ENCODE data around the gene PRDX4.

Gene PRDX4

GRCh38 chrX:23667239-23668177 is at the start of gene PRDX4:
TSS of gene PRDX4 (plus strand) at chrX:23667493. CDS start at chrX:23667571, 78 bp downstream.
- DNase-seq (ENCODE audit: low read depth) = peak; percentile 91
- Histone ChIP-seq H3K36me3 (ENCODE audit: control insufficient read depth, insufficient read depth, low read length, severe bottlenecking) (no peaks in the 10 kb centered on the region), H3K27me3 (replicated peaks; ENCODE audit: control insufficient read depth, insufficient read depth, low read length) (no peaks in the 10 kb centered on the region), H3K9ac (ENCODE audit: low read length) (peak within 1 kb of the TSS; percentile 86), H3K4me3 (ENCODE audit: low read length) (peak within 1 kb of the TSS; percentile 86), H3K9me3 (ENCODE audit: control insufficient read depth, low read length) (no peaks in the 10 kb centered on the region), H3K4me1 (ENCODE audit: control insufficient read depth, insufficient read depth, low read length) (peaks cover 5% of the 10 kb centered on the region)

GRCh38 chrX:23621621-23622265 is 45.5 kb upstream of the PRDX4 start:
- H3K4me3 ChIP-seq (ENCODE audit: low read length) = no peak overlapping the region
- peaks cover 44% of the 10 kb centered on the region for H3K27me3 ChIP-seq (replicated peaks; ENCODE audit: control insufficient read depth, insufficient read depth, low read length)
- no peaks in the 10 kb centered on the region for H3K4me1 ChIP-seq (ENCODE audit: control insufficient read depth, insufficient read depth, low read length)
- DNase-seq (ENCODE audit: low read depth) = no peak
- no peaks in the 10 kb centered on the region for H3K36me3 ChIP-seq (ENCODE audit: control insufficient read depth, insufficient read depth, low read length, severe bottlenecking)
- no peak overlapping the region for H3K9ac ChIP-seq (ENCODE audit: low read length)
- no peaks in the 10 kb centered on the region for H3K9me3 ChIP-seq (ENCODE audit: control insufficient read depth, low read length)

DNA sequence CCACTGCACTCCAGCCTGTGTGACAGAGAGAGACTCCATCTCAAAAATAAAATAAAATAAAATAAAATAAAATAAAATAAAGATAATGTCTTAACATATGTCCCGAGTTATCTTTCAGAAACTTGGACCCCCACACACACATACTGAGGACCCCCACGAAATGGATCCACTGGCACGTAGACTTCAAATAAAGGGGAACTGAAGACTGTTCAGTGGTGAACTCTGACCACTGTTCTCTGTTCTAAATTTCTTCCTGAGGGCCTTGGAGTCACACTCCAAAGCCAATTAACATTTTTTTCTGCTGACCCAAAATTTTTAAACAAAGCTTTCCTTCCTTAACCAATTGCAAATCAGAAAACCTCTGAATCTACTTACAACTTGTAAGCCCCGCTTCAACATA is 43.5 kb upstream of the PRDX4 start:
- no peak for DNase-seq (ENCODE audit: low read depth)
- Histone ChIP-seq H3K4me1 (ENCODE audit: control insufficient read depth, insufficient read depth, low read length) (no peaks in the 10 kb centered on the region), H3K36me3 (ENCODE audit: control insufficient read depth, insufficient read depth, low read length, severe bottlenecking) (no peaks in the 10 kb centered on the region), H3K9ac (ENCODE audit: low read length) (no peak overlapping the region), H3K4me3 (ENCODE audit: low read length) (no peak overlapping the region), H3K9me3 (ENCODE audit: control insufficient read depth, low read length) (no peaks in the 10 kb centered on the region), H3K27me3 (replicated peaks; ENCODE audit: control insufficient read depth, insufficient read depth, low read length) (peaks cover 50% of the 10 kb centered on the region)

DNA sequence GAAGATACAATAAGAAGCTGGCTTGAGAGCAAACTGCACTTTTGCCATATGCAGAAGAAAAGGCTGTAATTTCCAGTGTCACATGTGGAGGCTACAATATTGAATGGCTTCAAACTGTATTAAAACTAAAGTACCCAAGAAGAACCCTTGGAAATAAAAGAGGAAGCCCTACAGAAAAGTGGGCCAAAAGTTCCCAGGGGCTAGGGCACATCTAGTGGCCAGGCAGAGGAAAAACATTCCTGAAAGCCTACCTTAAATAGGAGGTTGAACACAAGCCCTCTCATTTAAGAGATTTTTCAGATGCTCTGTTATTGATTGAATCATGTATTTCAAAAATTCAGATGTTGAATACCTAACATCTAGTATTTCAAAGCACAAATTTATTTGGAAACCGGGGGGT is 40.6 kb upstream of the PRDX4 start:
- Histone ChIP-seq H3K4me1 (ENCODE audit: control insufficient read depth, insufficient read depth, low read length) (no peaks in the 10 kb centered on the region), H3K4me3 (ENCODE audit: low read length) (no peak overlapping the region), H3K9me3 (ENCODE audit: control insufficient read depth, low read length) (no peaks in the 10 kb centered on the region), H3K36me3 (ENCODE audit: control insufficient read depth, insufficient read depth, low read length, severe bottlenecking) (no peaks in the 10 kb centered on the region), H3K9ac (ENCODE audit: low read length) (no peak overlapping the region), H3K27me3 (replicated peaks; ENCODE audit: control insufficient read depth, insufficient read depth, low read length) (peaks cover 42% of the 10 kb centered on the region)
- DNase-seq (ENCODE audit: low read depth) = no peak

GRCh38 chrX:23628131-23628530 is 39.2 kb upstream of the PRDX4 start:
- no peak overlapping the region for H3K9ac ChIP-seq (ENCODE audit: low read length)
- H3K9me3 ChIP-seq (ENCODE audit: control insufficient read depth, low read length) = no peaks in the 10 kb centered on the region
- no peak for DNase-seq (ENCODE audit: low read depth)
- peaks cover 29% of the 10 kb centered on the region for H3K27me3 ChIP-seq (replicated peaks; ENCODE audit: control insufficient read depth, insufficient read depth, low read length)
- no peaks in the 10 kb centered on the region for H3K36me3 ChIP-seq (ENCODE audit: control insufficient read depth, insufficient read depth, low read length, severe bottlenecking)
- H3K4me3 ChIP-seq (ENCODE audit: low read length) = no peak overlapping the region
- no peaks in the 10 kb centered on the region for H3K4me1 ChIP-seq (ENCODE audit: control insufficient read depth, insufficient read depth, low read length)

- Histone ChIP-seq H3K27me3 (replicated peaks; ENCODE audit: control insufficient read depth, insufficient read depth, low read length) (peaks cover 24% of the 10 kb centered on the region), H3K4me1 (ENCODE audit: control insufficient read depth, insufficient read depth, low read length) (no peaks in the 10 kb centered on the region), H3K9ac (ENCODE audit: low read length) (no peak overlapping the region), H3K4me3 (ENCODE audit: low read length) (no peak overlapping the region), H3K9me3 (ENCODE audit: control insufficient read depth, low read length) (no peaks in the 10 kb centered on the region), H3K36me3 (ENCODE audit: control insufficient read depth, insufficient read depth, low read length, severe bottlenecking) (no peaks in the 10 kb centered on the region)
- no peak for DNase-seq (ENCODE audit: low read depth)
These were observed 36.2 kb upstream of the PRDX4 start for GRCh38 chrX:23631136-23631535.

DNA sequence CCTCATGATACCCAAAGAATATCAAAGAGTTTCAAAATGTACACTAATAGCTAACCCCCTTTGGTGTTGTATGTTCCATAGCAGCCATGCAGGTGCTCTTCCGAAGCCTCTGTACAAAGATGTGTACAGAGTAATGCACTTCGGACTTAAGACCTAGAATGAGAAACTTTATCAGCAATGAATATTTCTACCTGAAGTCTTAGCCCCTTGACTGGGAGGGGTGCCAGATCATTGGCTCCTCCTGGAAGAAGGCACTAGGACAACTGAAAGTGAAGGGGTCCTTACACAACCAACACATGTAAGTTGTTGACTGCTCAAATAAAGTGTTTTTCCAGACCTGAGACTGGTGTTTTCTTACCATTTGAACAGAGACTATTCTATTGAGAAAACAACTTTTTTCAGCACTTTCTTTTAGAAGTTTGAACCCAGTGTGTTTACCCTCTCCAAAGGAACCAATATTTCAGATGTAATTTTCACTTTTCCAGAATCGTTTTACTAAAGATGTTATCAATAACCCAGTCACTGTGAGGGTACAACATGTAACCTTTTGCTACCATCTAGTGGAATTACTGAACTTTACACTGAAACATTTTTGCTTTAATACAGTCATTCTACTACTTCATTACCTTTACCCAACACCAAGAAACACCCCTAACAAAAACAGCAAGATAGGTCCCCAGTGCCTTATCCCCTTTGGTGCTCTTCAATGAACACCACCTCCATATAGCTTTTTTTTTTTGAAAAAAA is 33.3 kb upstream of the PRDX4 start:
- Histone ChIP-seq H3K27me3 (replicated peaks; ENCODE audit: control insufficient read depth, insufficient read depth, low read length) (peaks cover 15% of the 10 kb centered on the region), H3K4me1 (ENCODE audit: control insufficient read depth, insufficient read depth, low read length) (no peaks in the 10 kb centered on the region), H3K9me3 (ENCODE audit: control insufficient read depth, low read length) (no peaks in the 10 kb centered on the region), H3K4me3 (ENCODE audit: low read length) (no peak overlapping the region), H3K36me3 (ENCODE audit: control insufficient read depth, insufficient read depth, low read length, severe bottlenecking) (no peaks in the 10 kb centered on the region), H3K9ac (ENCODE audit: low read length) (no peak overlapping the region)
- DNase-seq (ENCODE audit: low read depth) = peak; percentile 4

DNA sequence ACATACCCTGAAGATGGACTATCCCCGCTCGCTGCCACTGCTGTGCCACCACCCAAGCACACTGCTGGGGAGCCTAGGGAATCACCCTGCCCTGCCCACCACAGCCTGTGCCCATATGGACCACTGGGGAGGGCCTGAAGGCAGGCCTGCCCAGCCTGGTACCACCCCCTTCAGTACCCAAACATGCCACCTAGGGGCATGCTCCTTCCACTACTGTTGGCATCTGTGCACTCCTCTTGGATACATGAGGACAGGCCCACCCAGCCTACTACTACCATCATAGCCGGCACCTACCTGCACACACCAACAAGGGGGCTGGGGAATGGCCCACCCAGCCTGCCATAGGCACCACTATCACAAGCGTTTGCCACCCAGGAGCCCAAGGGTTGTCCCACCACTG is 30.1 kb upstream of the PRDX4 start:
- no peak for DNase-seq (ENCODE audit: low read depth)

GRCh38 chrX:23643020-23643419 is 24.3 kb upstream of the PRDX4 start:
- Histone ChIP-seq H3K9ac (ENCODE audit: low read length) (no peak overlapping the region), H3K4me3 (ENCODE audit: low read length) (no peak overlapping the region), H3K9me3 (ENCODE audit: control insufficient read depth, low read length) (peaks cover 15% of the 10 kb centered on the region), H3K27me3 (replicated peaks; ENCODE audit: control insufficient read depth, insufficient read depth, low read length) (peaks cover 4% of the 10 kb centered on the region), H3K36me3 (ENCODE audit: control insufficient read depth, insufficient read depth, low read length, severe bottlenecking) (no peaks in the 10 kb centered on the region), H3K4me1 (ENCODE audit: control insufficient read depth, insufficient read depth, low read length) (no peaks in the 10 kb centered on the region)
- DNase-seq (ENCODE audit: low read depth) = no peak

More for the DNA sequence above, 30.1 kb upstream of the PRDX4 start:
- Histone ChIP-seq H3K9me3 (ENCODE audit: control insufficient read depth, low read length) (peaks cover 15% of the 10 kb centered on the region), H3K9ac (ENCODE audit: low read length) (no peak overlapping the region), H3K4me1 (ENCODE audit: control insufficient read depth, insufficient read depth, low read length) (no peaks in the 10 kb centered on the region), H3K4me3 (ENCODE audit: low read length) (no peak overlapping the region), H3K27me3 (replicated peaks; ENCODE audit: control insufficient read depth, insufficient read depth, low read length) (peaks cover 15% of the 10 kb centered on the region), H3K36me3 (ENCODE audit: control insufficient read depth, insufficient read depth, low read length, severe bottlenecking) (no peaks in the 10 kb centered on the region)

DNA sequence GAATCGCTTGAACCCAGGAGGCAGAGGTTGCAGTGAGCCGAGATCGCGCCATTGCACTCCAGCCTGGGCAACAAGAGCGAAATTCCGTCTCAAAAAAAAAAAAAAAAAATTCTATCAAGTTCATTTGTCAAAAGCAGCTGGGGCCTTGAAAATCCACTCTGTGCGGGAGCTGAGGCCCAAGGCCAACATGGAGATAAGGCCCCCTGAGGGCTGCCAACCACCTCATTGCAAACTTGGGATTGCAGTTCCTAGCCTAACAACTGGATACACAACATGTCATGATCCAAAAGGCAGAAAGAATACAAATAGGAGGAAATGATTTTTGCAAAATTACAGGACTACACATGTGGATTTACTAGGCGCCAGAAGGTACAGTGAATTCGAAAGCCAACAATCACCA is 22.5 kb upstream of the PRDX4 start:
- Histone ChIP-seq H3K27me3 (replicated peaks; ENCODE audit: control insufficient read depth, insufficient read depth, low read length) (peaks cover 4% of the 10 kb centered on the region), H3K9me3 (ENCODE audit: control insufficient read depth, low read length) (peaks cover 15% of the 10 kb centered on the region), H3K9ac (ENCODE audit: low read length) (no peak overlapping the region), H3K4me3 (ENCODE audit: low read length) (no peak overlapping the region), H3K4me1 (ENCODE audit: control insufficient read depth, insufficient read depth, low read length) (no peaks in the 10 kb centered on the region), H3K36me3 (ENCODE audit: control insufficient read depth, insufficient read depth, low read length, severe bottlenecking) (no peaks in the 10 kb centered on the region)
- DNase-seq (ENCODE audit: low read depth) = no peak

GRCh38 chrX:23656091-23656490 is 11.2 kb upstream of the PRDX4 start:
- DNase-seq (ENCODE audit: low read depth) = no peak
- Histone ChIP-seq H3K27me3 (replicated peaks; ENCODE audit: control insufficient read depth, insufficient read depth, low read length) (peaks cover 12% of the 10 kb centered on the region), H3K9ac (ENCODE audit: low read length) (no peak overlapping the region), H3K9me3 (ENCODE audit: control insufficient read depth, low read length) (no peaks in the 10 kb centered on the region), H3K4me3 (ENCODE audit: low read length) (no peak overlapping the region), H3K36me3 (ENCODE audit: control insufficient read depth, insufficient read depth, low read length, severe bottlenecking) (no peaks in the 10 kb centered on the region), H3K4me1 (ENCODE audit: control insufficient read depth, insufficient read depth, low read length) (no peaks in the 10 kb centered on the region)

All from adipocyte (in vitro differentiated cells).